ENCODE results near the gene CDK11B.
"Not testable (repeated sequence)": the region's sequence is repeated elsewhere in the genome, so short reads cannot be mapped to it uniquely, and the experiment has no call there.

DNA sequence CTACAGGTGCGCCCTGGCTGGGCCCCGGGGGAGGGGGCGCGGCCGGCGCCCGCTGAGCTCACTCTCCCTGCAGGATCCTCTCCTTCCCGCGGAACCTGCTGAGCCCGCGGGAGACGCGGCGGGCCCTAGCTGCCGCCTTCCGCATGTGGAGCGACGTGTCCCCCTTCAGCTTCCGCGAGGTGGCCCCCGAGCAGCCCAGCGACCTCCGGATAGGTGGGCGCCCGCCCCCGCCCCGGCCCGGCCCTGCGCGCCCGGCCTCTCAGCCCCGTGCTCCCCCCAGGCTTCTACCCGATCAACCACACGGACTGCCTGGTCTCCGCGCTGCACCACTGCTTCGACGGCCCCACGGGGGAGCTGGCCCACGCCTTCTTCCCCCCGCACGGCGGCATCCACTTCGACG lies 41.3 kb upstream of the CDK11B start:
- TF ChIP-seq, protein P1, sequence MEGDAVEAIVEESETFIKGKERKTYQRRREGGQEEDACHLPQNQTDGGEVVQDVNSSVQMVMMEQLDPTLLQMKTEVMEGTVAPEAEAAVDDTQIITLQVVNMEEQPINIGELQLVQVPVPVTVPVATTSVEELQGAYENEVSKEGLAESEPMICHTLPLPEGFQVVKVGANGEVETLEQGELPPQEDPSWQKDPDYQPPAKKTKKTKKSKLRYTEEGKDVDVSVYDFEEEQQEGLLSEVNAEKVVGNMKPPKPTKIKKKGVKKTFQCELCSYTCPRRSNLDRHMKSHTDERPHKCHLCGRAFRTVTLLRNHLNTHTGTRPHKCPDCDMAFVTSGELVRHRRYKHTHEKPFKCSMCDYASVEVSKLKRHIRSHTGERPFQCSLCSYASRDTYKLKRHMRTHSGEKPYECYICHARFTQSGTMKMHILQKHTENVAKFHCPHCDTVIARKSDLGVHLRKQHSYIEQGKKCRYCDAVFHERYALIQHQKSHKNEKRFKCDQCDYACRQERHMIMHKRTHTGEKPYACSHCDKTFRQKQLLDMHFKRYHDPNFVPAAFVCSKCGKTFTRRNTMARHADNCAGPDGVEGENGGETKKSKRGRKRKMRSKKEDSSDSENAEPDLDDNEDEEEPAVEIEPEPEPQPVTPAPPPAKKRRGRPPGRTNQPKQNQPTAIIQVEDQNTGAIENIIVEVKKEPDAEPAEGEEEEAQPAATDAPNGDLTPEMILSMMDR (IDR thresholded peaks at IDR 0.05), result not testable (repeated sequence)
- not testable (repeated sequence) for TF ChIP-seq POLR2A (IDR thresholded peaks at IDR 0.05; ENCODE audit: low read depth); EP300 (IDR thresholded peaks at IDR 0.05); POLR2AphosphoS5 (IDR thresholded peaks at IDR 0.05)

All from esophagus muscularis mucosa (tissue), 4 donors.